Smooth muscle cell (in vitro differentiated cells): ENCODE measurements around the gene IPP. TPM values are rescaled to one million over a fixed set of nuclear protein-coding genes. Genes with fewer than 3 reads are reported as not detected.
"Not testable (repeated sequence)": the region's sequence is repeated elsewhere in the genome, so short reads cannot be mapped to it uniquely, and the experiment has no call there.

Source experiments
- DNase-seq: peaks from one replicate; lab custom pipeline; 2025; ENCODE audit not compliant: unreplicated experiment; lab: John Stamatoyannopoulos, UW
- H2AFZ ChIP-seq: fragments of 200-600 bp; sonication (generic); 2 replicates; pipeline ENCODE4 v1.6.0; 2016; ENCODE audit warnings: antibody characterized with exemption, low read depth, mild to moderate bottlenecking
- H3F3A ChIP-seq: fragments of 200-600 bp; sonication (generic); 2 replicates; pipeline ENCODE4 v1.6.0; 2017; ENCODE audit warnings: antibody characterized with exemption, low read depth
- H3K27ac ChIP-seq: fragments of 200-600 bp; sonication (generic); 2 replicates; pipeline ENCODE4 v1.5.1; 2016; ENCODE audit warnings: low read depth, mild to moderate bottlenecking
- H3K27me3 ChIP-seq: fragments of 200-600 bp; sonication (generic); 2 replicates; pipeline ENCODE4 v1.6.1; 2016; ENCODE audit warnings: low read depth, mild to moderate bottlenecking
- H3K36me3 ChIP-seq: fragments of 200-600 bp; sonication (generic); 2 replicates; pipeline ENCODE4 v1.5.1; 2016; ENCODE audit warnings: low read depth
- H3K4me1 ChIP-seq: fragments of 200-600 bp; sonication (generic); 2 replicates; pipeline ENCODE4 v1.5.1; 2016; ENCODE audit warnings: low read depth
- H3K4me2 ChIP-seq: fragments of 200-600 bp; sonication (generic); 2 replicates; pipeline ENCODE4 v1.6.0; 2016; ENCODE audit warnings: mild to moderate bottlenecking
- H3K4me3 ChIP-seq: fragments of 200-600 bp; sonication (generic); 2 replicates; pipeline ENCODE4 v1.5.1; 2016; ENCODE audit warnings: mild to moderate bottlenecking
- H3K79me2 ChIP-seq: fragments of 200-600 bp; sonication (generic); 2 replicates; pipeline ENCODE4 v1.6.0; 2016; ENCODE audit warnings: low read depth, mild to moderate bottlenecking
- H3K9ac ChIP-seq: fragments of 200-600 bp; sonication (generic); 2 replicates; pipeline ENCODE4 v1.6.0; 2016; ENCODE audit warnings: low read depth
- H3K9me3 ChIP-seq: fragments of 200-600 bp; sonication (generic); replicated peaks from 2 replicates; pipeline ENCODE4 v1.5.1; 2016; ENCODE audit warnings: low read depth
- H4K20me1 ChIP-seq: fragments of 200-600 bp; sonication (generic); 2 replicates; pipeline ENCODE4 v1.6.0; 2016; ENCODE audit warnings: low read depth
- WGBS: methylation state at CpG from one replicate; pipeline ENCODE4 v1.1.7; 2016; ENCODE audit warnings: low lambda C conversion rate; 5-methylcytosine and 5-hydroxymethylcytosine counted together
- polyA plus RNA-seq: library from polyadenylated mRNA; unstranded; fragments of >200 nt; fragmentation: Nextera tagmentation; extraction: Ambion mirVana; gene quantifications from 2 replicates; pipeline ENCODE4 v1.2.1, GENCODE V29; 2016
- total RNA-seq: library from RNA; depleted of rRNA; stranded (reverse); fragments of >200 nt; gene quantifications from 2 replicates; pipeline ENCODE4 v1.2.3, GENCODE V29; 2014
- TF ChIP-seq, protein P1 (sequence below): fragments of 200-600 bp; sonication (generic); IDR thresholded peaks from 2 replicates; pipeline ENCODE4 v1.5.1; 2017; ENCODE audit warnings: borderline replicate concordance, mild to moderate bottlenecking, antibody characterized with exemption; ENCODE audit not compliant: insufficient read depth, poor library complexity, severe bottlenecking

IPP gene
- total and polyA plus RNA-seq, 2 experiments from 2014 or later, result 9.9 to 14.8 TPM

GRCh38 chr1:45746922-45747321 is 3.5 kb downstream of the IPP start:
- H3K4me1 ChIP-seq, result peaks cover 5% of the 10 kb centered on the region
- no peak overlapping the region for H2AFZ ChIP-seq
- peaks cover 4% of the 10 kb centered on the region for H3F3A ChIP-seq
- no peak overlapping the region for H3K4me3 ChIP-seq
- H4K20me1 ChIP-seq, result no peaks in the 10 kb centered on the region
- H3K27me3 ChIP-seq, result no peaks in the 10 kb centered on the region
- TF ChIP-seq, protein P1, sequence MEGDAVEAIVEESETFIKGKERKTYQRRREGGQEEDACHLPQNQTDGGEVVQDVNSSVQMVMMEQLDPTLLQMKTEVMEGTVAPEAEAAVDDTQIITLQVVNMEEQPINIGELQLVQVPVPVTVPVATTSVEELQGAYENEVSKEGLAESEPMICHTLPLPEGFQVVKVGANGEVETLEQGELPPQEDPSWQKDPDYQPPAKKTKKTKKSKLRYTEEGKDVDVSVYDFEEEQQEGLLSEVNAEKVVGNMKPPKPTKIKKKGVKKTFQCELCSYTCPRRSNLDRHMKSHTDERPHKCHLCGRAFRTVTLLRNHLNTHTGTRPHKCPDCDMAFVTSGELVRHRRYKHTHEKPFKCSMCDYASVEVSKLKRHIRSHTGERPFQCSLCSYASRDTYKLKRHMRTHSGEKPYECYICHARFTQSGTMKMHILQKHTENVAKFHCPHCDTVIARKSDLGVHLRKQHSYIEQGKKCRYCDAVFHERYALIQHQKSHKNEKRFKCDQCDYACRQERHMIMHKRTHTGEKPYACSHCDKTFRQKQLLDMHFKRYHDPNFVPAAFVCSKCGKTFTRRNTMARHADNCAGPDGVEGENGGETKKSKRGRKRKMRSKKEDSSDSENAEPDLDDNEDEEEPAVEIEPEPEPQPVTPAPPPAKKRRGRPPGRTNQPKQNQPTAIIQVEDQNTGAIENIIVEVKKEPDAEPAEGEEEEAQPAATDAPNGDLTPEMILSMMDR, result no peak
- H3K27ac ChIP-seq, result no peak overlapping the region
- no peak overlapping the region for H3K9ac ChIP-seq
- peaks cover 6% of the 10 kb centered on the region for H3K79me2 ChIP-seq
- H3K36me3 ChIP-seq, result no peaks in the 10 kb centered on the region
- DNase-seq, result no peak
- WGBS, result 97% methylated on average over 12 of the region's 12 CpGs
- no peaks in the 10 kb centered on the region for H3K9me3 ChIP-seq
- no peak overlapping the region for H3K4me2 ChIP-seq

GRCh38 chr1:45739641-45740156 is 10.8 kb downstream of the IPP start:
- H3K36me3 ChIP-seq, DNase-seq, H3K27ac ChIP-seq, H4K20me1 ChIP-seq, H3K9ac ChIP-seq, H3K4me1 ChIP-seq, H3K9me3 ChIP-seq, H3F3A ChIP-seq, H3K79me2 ChIP-seq, H3K4me3 ChIP-seq, H3K4me2 ChIP-seq, H2AFZ ChIP-seq, H3K27me3 ChIP-seq: not testable (repeated sequence)
- WGBS, result 83% methylated on average over 5 of the region's 5 CpGs

DNA sequence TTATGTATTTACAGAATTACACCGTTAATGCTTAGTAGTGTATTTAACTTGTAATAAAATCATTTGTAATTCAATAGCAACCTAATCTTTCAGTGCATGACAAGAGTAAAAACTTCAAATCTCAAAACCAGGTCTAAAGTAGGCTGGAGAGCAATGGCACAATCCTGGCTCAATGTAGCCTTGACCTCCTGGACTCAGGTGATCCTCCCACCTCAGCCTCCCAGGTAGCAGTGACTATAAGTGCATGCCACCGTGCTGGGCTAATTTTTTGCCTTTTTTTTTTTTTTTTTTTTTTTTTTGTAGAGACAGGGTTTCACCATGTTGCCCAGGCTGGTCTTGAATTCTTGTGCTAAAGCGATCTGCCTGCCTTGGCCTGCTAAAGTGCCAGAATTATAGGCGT is 11.3 kb downstream of the IPP start:
- no peaks in the 10 kb centered on the region for H3K27me3 ChIP-seq
- no peaks in the 10 kb centered on the region for H3K4me1 ChIP-seq
- H3K4me3 ChIP-seq, result no peak overlapping the region
- peaks cover 3% of the 10 kb centered on the region for H3K79me2 ChIP-seq
- DNase-seq, result no peak
- H2AFZ ChIP-seq, result no peak overlapping the region
- no peak overlapping the region for H3K27ac ChIP-seq
- TF ChIP-seq, protein P1, result no peak
- no peaks in the 10 kb centered on the region for H3F3A ChIP-seq
- no peak overlapping the region for H3K4me2 ChIP-seq
- 99% methylated on average over 4 of the region's 4 CpGs for WGBS
- no peak overlapping the region for H3K9ac ChIP-seq
- H4K20me1 ChIP-seq, result no peaks in the 10 kb centered on the region
- H3K36me3 ChIP-seq, result no peaks in the 10 kb centered on the region
- no peaks in the 10 kb centered on the region for H3K9me3 ChIP-seq

GRCh38 chr1:45730780-45731319 is 19.6 kb downstream of the IPP start:
- Histone ChIP-seq H3K4me2 (no peak overlapping the region), H3K4me3 (no peak overlapping the region), H3F3A (no peaks in the 10 kb centered on the region), H3K9me3 (no peaks in the 10 kb centered on the region), H4K20me1 (no peaks in the 10 kb centered on the region), H3K27me3 (no peaks in the 10 kb centered on the region), H3K4me1 (no peaks in the 10 kb centered on the region), H2AFZ (no peak overlapping the region), H3K79me2 (peaks cover 7% of the 10 kb centered on the region), H3K9ac (no peak overlapping the region), H3K27ac (peak overlapping the region; percentile 35), H3K36me3 (no peaks in the 10 kb centered on the region)
- 100% methylated on average over 1 of the region's 1 CpG for WGBS
- TF ChIP-seq, protein P1, result no peak
- no peak for DNase-seq
